GM06990 (cell line): ENCODE data around the gene SOX10.

Experiments
- DNase-seq: peaks from one replicate; pipeline ENCODE4 v3.0.0-alpha.2; 2011; ENCODE audit not compliant: insufficient read length; ENCODE audit errors: extremely low read depth
- H3K27me3 ChIP-seq: replicated peaks from 2 replicates; pipeline ENCODE4 v1.6.0; 2011; ENCODE audit warnings: low read length; ENCODE audit not compliant: control insufficient read depth, insufficient read depth
- H3K36me3 ChIP-seq: 2 replicates; pipeline ENCODE4 v1.5.1; 2011; ENCODE audit warnings: low read length; ENCODE audit not compliant: control insufficient read depth, insufficient read depth
- H3K4me3 ChIP-seq: replicated peaks from 2 replicates; pipeline ENCODE4 v1.5.1; 2011; ENCODE audit warnings: low read depth, mild to moderate bottlenecking, control low read depth, low read length
- CTCF ChIP-seq: IDR thresholded peaks from 2 replicates; pipeline ENCODE4 v1.5.1; 2011; ENCODE audit warnings: low read length, control low read depth, mild to moderate bottlenecking, inconsistent platforms; ENCODE audit not compliant: insufficient read depth, poor library complexity, severe bottlenecking

SOX10 gene

GRCh38 chr22:38029901-38030300 is 45.5 kb upstream of the SOX10 start:
- H3K27me3 ChIP-seq: peaks cover 3% of the 10 kb centered on the region
- DNase-seq: no peak
- TF ChIP-seq CTCF: no peak

DNA sequence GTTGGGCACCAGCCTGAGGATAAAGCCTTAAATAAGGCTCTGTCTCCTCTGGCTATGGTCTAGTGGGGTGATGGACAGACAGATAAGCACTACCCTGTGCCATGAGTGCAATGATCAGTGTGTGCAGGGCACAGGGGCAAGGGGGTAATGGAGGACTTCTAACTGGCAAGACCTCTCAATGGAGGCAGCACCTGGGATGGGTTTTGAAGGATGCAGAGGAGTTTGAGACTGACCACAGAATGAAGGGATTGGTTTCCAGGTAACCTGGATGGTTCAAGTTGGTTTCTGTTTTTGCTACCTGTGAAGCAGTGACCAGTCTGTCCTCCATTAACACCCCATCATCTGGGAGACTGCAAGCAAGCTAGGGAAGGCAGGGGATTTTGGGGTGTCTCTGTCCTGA is 45.0 kb upstream of the SOX10 start:
- Histone ChIP-seq H3K36me3 (no peaks in the 10 kb centered on the region), H3K4me3 (no peak overlapping the region), H3K27me3 (peaks cover 3% of the 10 kb centered on the region)
- no peak for TF ChIP-seq CTCF
- DNase-seq: no peak

More at GRCh38 chr22:38029901-38030300, 45.5 kb upstream of the SOX10 start:
- H3K4me3 ChIP-seq: no peak overlapping the region
- no peaks in the 10 kb centered on the region for H3K36me3 ChIP-seq

DNA sequence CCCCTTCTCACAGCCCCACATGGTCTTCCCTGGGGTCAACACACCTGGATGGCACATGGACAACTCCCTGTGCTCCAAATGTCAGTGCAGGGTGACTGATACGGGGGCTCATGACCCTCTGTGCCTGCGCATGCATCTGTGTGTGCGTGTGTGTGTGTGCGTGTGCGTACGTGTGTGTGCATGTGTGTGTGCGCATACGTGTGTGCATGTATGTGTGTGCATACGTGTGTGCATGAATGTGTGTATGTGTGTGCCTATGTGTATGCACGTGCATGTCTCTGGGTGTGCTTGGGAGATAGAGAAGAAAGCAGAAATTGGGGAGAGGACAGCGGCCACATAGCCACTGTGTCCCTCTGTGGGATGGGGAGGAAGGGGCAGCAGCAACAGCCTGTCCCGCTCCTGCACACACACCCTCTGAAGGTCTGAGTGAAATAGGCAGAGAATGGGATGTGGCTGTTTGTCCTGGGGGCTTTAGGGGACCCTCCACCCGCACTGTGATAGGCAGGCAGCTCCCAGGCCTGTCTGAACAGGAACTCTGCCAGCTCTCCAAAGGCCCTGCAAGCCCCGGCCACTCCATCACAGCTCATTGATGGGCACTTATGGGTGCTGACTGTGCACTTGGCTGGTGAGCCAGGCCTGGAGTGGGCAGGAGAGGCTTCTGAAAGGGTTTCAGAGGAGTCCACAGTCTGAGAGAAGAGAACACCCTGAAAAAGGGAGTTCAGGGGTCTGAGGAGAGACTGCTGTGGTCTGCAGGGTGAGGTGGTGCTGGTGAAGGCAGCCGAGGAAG is 44.2 kb upstream of the SOX10 start:
- no peak for DNase-seq
- no peak overlapping the region for H3K4me3 ChIP-seq
- no peak for TF ChIP-seq CTCF
- no peaks in the 10 kb centered on the region for H3K36me3 ChIP-seq
- H3K27me3 ChIP-seq: peaks cover 3% of the 10 kb centered on the region

DNA sequence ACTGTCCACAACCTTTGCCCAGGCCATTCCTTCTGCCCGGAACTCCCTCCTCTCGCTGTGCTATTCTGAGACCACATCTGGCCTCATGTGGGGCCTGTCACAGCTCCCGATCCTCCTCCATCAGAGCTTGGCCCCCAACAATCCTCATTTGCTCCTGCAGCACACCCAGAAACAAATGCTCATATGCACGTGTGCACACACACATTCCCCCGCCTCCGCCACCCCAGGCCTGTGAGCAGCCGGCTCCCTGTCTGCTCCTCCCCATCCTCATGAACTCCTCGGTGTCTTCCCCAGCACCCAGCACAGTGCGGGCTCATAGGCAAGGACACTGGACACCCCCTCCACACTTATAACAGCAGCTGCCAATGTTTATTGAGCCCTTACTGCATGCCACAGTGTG is 43.1 kb upstream of the SOX10 start:
- H3K4me3 ChIP-seq: no peak overlapping the region
- peaks cover 3% of the 10 kb centered on the region for H3K27me3 ChIP-seq
- no peaks in the 10 kb centered on the region for H3K36me3 ChIP-seq
- DNase-seq: no peak
- TF ChIP-seq CTCF: no peak

DNA sequence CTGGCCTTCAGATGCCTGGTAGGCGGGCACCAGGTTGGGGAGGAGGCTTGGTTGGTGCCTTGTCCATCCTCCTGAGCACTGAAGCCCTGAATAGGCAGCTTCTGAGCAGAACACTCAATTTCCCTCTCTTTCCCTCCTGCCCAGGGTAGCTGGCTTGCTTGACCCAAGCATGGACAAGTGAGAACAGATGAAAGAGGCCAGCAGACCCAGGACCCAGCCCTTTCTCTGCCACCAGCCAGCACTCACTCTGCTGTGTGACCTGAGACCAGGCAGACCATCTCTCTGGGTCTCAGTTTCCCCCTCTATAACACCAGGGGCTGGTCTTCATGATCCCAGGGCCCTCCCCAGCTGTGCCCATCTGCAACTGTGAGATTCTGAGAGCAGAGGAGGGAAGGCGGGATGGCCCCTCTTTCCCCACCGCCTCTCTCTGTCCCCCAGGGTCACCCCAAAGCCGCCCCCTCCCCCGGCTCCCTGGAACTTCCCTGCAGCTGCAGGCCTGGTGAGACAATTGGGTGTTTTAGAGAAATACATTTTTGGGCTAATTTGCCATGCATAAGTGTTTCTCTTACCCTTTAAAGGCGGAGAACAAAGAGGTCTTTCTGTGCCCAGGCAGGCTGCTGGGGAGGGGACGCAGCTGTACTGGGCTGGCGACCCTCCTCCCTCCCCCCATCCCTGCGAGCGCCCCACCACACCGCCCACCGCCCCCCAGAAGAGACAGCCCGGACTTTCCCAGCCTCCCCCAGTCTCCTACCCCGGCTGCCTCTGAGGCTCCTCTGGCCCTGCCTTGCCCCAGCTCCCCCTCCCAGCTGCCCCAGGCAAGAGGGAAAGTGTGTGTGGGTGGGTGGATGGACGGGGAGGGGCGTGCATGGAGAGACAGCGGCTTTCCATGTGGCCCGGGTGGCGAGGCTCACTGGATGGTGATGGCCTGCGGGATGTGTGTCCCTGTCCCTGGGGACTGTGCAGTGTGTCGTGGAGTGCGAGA is 42.1 kb upstream of the SOX10 start:
- DNase-seq: no peak
- H3K27me3 ChIP-seq: peaks cover 3% of the 10 kb centered on the region
- no peak for TF ChIP-seq CTCF
- no peaks in the 10 kb centered on the region for H3K36me3 ChIP-seq
- H3K4me3 ChIP-seq: no peak overlapping the region
